HEK293T (cell line): Measurements from ENCODE around the gene LMTK3.

Experiments
- CTCF ChIA-PET: fragments of 350-600 bp; formaldehyde crosslinking; extraction: SDS; loops from one replicate; lab custom pipeline; 2021; ENCODE audit warnings: antibody characterized with exemption, inconsistent platforms; lab: Yijun Ruan, JAX
- POLR2A ChIA-PET: fragments of 350-600 bp; formaldehyde crosslinking; extraction: SDS; loops from one replicate; lab custom pipeline; 2020; ENCODE audit warnings: antibody characterized with exemption, inconsistent platforms; lab: Yijun Ruan, JAX
- DNase-seq: peaks from one replicate; pipeline ENCODE4 v3.0.0; 2012; ENCODE audit warnings: mixed read lengths; ENCODE audit errors: extremely low spot score
- ARNT ChIP-seq: fragments of 450-650 bp; IDR thresholded peaks from 2 replicates; pipeline ENCODE4 v1.6.1; 2017; ENCODE audit warnings: mild to moderate bottlenecking
- BHLHE40 ChIP-seq: fragments of 450-650 bp; IDR thresholded peaks from 2 replicates; pipeline ENCODE4 v1.6.1; 2016; ENCODE audit warnings: mild to moderate bottlenecking, moderate library complexity, borderline replicate concordance
- CTBP1 ChIP-seq: fragments of 450-650 bp; IDR thresholded peaks from 2 replicates; pipeline ENCODE4 v1.6.1; 2016; ENCODE audit warnings: borderline replicate concordance
- ELF4 ChIP-seq: fragments of 450-650 bp; IDR thresholded peaks from 2 replicates; pipeline ENCODE4 v1.6.1; 2017; ENCODE audit warnings: antibody characterized with exemption
- FOXA1 ChIP-seq: fragments of 450-650 bp; IDR thresholded peaks from 2 replicates; pipeline ENCODE4 v1.6.1; 2016; ENCODE audit warnings: mild to moderate bottlenecking
- FOXK2 ChIP-seq: fragments of 450-650 bp; IDR thresholded peaks from 2 replicates; pipeline ENCODE4 v1.6.1; 2016; ENCODE audit warnings: mild to moderate bottlenecking
- FOXM1 ChIP-seq: fragments of 450-650 bp; IDR thresholded peaks from 2 replicates; pipeline ENCODE4 v1.6.1; 2017; ENCODE audit warnings: mild to moderate bottlenecking, borderline replicate concordance
- HDGF ChIP-seq: fragments of 450-650 bp; IDR thresholded peaks from 2 replicates; pipeline ENCODE4 v1.6.1; 2017; ENCODE audit warnings: antibody characterized with exemption, borderline replicate concordance
- L3MBTL2 ChIP-seq: fragments of 450-650 bp; conservative IDR thresholded peaks from 2 replicates; pipeline ENCODE4 v1.6.1; 2016; ENCODE audit warnings: mild to moderate bottlenecking
- LEF1 ChIP-seq: fragments of 450-650 bp; IDR thresholded peaks from 2 replicates; pipeline ENCODE4 v1.6.1; 2017; ENCODE audit warnings: mild to moderate bottlenecking, borderline replicate concordance
- NFRKB ChIP-seq: fragments of 450-650 bp; IDR thresholded peaks from 2 replicates; pipeline ENCODE4 v1.6.1; 2016; ENCODE audit warnings: mild to moderate bottlenecking, moderate library complexity
- SP1 ChIP-seq: fragments of 450-650 bp; IDR thresholded peaks from 2 replicates; pipeline ENCODE4 v1.6.1; 2017
- SUZ12 ChIP-seq: fragments of 450-650 bp; IDR thresholded peaks from 2 replicates; pipeline ENCODE4 v1.6.1; 2016; ENCODE audit warnings: mild to moderate bottlenecking
- TARDBP ChIP-seq: fragments of 450-650 bp; IDR thresholded peaks from 2 replicates; pipeline ENCODE4 v1.6.1; 2016
- ZNF384 ChIP-seq: fragments of 450-650 bp; IDR thresholded peaks from 2 replicates; pipeline ENCODE4 v1.6.1; 2016
- TF ChIP-seq, protein P1 (sequence below): fragments of 450-650 bp; IDR thresholded peaks from 2 replicates; pipeline ENCODE4 v1.6.1; 2016

Gene LMTK3

DNA sequence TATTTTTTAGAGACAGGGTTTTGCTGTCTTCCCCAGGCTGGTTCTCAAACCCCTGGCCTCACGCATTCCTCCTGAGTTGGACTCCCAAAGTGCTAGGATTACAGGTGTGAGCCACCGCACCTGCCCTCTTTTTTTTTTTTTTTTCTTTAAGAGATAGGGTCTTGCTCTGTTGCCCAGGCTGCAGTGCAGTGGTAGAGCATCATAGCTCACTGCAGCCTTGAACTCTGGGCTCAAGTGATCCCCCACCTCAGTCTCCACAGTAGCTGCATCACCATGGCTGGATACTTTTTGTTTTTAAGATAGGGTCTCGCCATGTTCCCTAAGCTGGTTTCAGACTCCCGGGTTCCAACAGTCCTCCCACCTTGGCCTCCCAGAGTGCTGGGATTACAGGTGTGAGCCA is 54.8 kb downstream of the LMTK3 start:
- POLR2A ChIA-PET = no interaction called here
- CTCF ChIA-PET = interaction anchor here (0.6 kb wide), 1 partner anchor 414 kb away, joined by 4 read pairs; no protein-coding TSS in a partner anchor
- TF ChIP-seq FOXK2 = no peak
- no peak for TF ChIP-seq TARDBP
- no peak for TF ChIP-seq BHLHE40
- TF ChIP-seq FOXM1 = no peak
- no peak for TF ChIP-seq ZNF384
- no peak for TF ChIP-seq CTBP1
- no peak for TF ChIP-seq FOXA1
- no peak for TF ChIP-seq ELF4
- TF ChIP-seq LEF1 = no peak
- DNase-seq = no peak

DNA sequence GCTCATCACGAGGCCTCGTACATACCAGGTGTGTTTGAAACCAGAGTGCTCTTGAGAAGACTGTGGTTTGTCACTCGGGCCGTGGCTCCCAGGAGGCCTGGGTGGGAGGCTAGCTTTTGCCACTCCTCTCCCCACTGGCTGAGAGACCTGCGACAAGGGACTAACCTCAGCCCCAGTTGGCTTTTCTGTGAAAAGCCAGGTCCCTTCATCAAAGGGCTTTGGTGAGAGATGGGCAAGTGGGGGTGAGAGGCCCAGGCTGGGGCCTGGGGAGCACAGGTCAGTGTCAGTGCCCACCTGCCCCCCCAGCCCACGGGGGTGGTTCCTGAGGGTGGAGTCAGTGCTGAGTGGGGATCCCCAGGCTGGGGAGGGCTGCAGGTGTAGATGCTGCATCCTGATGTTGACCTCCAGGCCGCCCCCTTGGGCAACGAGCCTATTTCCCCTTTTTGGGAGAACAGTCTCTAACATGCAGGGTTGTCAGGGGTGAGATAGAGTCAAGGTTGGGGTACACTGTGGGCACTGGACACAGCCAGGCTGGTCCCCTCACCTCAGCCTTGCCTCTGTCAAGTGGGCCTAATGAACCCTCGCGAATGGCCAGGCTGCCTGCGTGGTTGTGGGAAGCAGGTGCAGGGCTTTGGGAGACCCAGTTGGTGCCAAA is 55.6 kb downstream of the LMTK3 start:
- TF ChIP-seq SP1 (no peak), SUZ12 (no peak), LEF1 (no peak), ARNT (no peak), HDGF (no peak), TARDBP (no peak)
- DNase-seq = no peak
- ChIA-PET POLR2A (no interaction called here), CTCF (no interaction called here)

DNA sequence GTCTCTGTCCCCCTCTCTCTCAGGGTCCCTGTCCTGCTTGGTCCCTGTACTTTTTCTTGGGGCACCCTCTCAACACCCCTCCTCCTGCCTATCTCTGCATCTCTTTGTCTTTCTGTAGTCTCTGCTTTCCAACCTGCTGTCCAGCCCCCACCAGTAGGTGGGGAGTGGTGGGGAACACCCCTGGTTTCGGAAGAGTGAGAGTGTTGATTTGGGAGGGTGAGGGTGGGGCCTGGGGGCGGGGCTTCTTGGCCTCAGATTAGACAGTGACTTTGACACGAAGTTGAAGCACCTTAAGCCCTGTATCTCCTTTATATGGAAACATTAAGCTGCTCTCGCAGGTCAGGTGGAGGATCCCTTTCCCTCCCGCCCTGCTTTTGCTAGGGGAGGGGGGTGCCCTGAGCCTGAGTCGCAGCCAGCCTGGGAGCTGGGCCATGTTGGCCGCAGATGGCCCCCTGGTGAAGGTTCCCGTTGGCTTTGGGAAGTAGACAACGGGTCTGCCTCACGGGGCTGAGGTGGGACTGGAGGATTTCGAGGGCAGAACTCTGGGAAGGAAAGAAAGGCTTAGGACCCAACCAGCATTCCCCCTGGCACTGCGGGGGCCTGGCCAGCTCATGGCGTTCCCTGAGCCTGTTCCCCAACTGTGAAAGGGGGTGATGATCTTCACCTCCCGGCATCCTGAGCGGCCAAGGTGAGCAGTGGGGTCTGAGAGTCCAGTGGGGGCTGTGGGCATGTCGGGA is 56.3 kb downstream of the LMTK3 start, which contains the start of gene KCNJ14:
TSS of gene KCNJ14 (plus strand) at position 404 of the 737 bp plus-strand sequence. CDS start 6,151 bp downstream, outside the sequence.
- TF ChIP-seq FOXA1 (no peak), FOXM1 (no peak), SUZ12 (no peak), CTBP1 (no peak), L3MBTL2 (no peak), ARNT (no peak), BHLHE40 (no peak), FOXK2 (no peak)
- TF ChIP-seq, protein P1, sequence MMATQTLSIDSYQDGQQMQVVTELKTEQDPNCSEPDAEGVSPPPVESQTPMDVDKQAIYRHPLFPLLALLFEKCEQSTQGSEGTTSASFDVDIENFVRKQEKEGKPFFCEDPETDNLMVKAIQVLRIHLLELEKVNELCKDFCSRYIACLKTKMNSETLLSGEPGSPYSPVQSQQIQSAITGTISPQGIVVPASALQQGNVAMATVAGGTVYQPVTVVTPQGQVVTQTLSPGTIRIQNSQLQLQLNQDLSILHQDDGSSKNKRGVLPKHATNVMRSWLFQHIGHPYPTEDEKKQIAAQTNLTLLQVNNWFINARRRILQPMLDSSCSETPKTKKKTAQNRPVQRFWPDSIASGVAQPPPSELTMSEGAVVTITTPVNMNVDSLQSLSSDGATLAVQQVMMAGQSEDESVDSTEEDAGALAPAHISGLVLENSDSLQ = no peak
- POLR2A ChIA-PET = no interaction called here
- CTCF ChIA-PET = no interaction called here
- no peak for DNase-seq

DNA sequence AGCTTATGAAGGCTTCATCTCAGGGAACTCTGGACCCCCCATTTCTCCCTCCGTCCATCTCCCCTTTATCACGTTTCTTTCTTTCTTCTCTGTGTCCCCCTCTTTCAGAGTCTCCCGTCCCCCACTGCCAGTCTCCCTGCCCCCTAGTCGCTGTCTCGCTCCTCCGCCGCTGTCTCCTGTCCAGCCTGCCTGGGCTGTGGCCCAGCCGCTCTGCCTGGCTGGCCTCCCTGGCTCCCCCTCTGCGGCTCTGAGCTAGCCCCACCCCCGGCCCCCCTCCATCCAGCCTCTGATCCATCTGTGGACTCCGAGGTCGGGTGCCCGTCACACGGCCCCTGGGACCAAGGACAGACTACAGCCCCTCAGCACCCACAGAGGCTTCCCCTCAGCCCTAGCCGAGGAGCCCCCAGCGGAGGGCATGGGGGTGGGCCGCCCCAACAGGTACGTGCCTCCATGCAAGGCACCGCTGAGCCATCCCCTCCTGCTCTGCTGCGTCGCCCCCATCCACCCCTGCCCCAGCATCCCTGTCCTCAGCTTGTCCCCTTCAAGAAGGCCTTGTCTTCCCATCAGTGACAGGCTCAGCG is 57.4 kb downstream of the LMTK3 start:
- no peak for DNase-seq
- ChIA-PET CTCF (no interaction called here), POLR2A (interaction anchor here (1.3 kb wide), 1 partner anchor 9 kb away, joined by 3 read pairs; no protein-coding TSS in a partner anchor)
- TF ChIP-seq CTBP1 (no peak), ELF4 (no peak), NFRKB (no peak), FOXM1 (no peak), SP1 (no peak), L3MBTL2 (no peak), SUZ12 (no peak)

DNA sequence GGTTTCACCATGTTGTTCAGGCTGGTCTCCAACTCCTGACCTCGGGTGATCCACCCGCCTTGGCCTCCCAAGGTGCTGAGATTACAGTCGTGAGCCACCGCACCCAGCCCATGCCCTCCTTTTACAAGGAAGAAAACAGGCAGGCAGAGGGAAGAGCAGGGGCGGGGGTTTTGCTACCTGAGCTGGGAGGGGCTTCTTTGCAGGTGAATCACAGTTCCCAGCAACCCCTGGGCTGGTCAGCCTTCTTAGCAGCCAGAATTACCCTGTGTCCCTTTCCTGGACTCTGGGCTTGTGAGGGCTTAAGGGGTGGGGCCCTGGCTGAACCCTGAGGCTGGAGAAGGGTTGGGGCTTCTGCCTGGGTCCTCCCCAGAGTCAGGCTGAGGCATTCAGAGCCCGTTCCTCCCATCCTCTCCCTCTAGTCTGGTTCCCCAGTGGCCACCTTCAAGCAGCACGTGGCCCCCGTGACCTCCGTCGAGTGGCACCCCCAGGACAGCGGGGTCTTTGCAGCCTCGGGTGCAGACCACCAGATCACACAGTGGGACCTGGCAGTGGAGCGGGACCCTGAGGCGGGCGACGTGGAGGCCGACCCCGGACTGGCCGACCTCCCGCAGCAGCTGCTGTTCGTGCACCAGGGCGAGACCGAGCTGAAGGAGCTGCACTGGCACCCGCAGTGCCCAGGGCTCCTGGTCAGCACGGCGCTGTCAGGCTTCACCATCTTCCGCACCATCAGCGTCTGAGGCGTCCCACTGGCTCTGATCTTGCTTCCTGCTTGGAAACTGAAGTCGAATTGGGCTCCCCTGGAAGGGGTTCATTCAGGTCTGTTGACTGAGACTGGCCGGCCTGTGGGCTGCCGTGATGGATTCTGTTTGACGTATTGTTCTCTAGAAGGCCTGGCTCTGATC is 59.1 kb downstream of the LMTK3 start:
- TF ChIP-seq L3MBTL2 = no peak
- no peak for TF ChIP-seq SP1
- TF ChIP-seq BHLHE40 = no peak
- no peak for TF ChIP-seq SUZ12
- no peak for TF ChIP-seq FOXA1
- no peak for TF ChIP-seq HDGF
- TF ChIP-seq ELF4 = no peak
- TF ChIP-seq, protein P1 = no peak
- TF ChIP-seq ARNT = no peak
- TF ChIP-seq ZNF384 = no peak
- no peak for TF ChIP-seq TARDBP
- no peak for TF ChIP-seq CTBP1
- no peak for TF ChIP-seq FOXK2
- no peak for TF ChIP-seq FOXM1
- TF ChIP-seq LEF1 = no peak
- no peak for TF ChIP-seq NFRKB
- CTCF ChIA-PET = no interaction called here
- POLR2A ChIA-PET = interaction anchor here (1.3 kb wide), 1 partner anchor 7 kb away, joined by 3 read pairs; no protein-coding TSS in a partner anchor
- DNase-seq = no peak

DNA sequence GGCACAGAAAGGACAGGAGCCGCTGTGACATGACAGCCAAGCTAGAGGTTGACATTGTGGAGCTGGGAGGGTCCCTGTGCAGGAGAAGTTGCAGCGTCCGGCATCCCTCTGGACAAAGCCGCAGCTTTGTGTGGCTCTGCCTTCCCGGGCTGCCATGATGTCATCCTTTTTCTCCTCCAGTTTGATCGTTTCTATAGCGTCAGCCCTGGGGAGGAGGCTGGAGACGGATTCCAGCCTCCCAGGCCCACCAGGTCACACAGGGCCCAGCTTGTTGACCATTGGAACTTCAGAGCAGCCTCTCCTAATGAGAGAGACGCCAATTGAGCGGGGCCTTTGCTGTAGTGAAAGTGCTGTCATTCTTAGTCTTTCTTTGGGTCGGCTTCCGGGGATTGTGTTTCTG is 60.0 kb downstream of the LMTK3 start:
- CTCF ChIA-PET = no interaction called here
- TF ChIP-seq SUZ12 (no peak), FOXM1 (no peak), HDGF (no peak), FOXA1 (no peak), SP1 (no peak), ELF4 (no peak), NFRKB (no peak), TARDBP (no peak), FOXK2 (no peak)
- TF ChIP-seq, protein P1 = no peak
- POLR2A ChIA-PET = no interaction called here
- no peak for DNase-seq
